Ramos (cell line): ENCODE results near the gene PBX3.
"Not testable (repeated sequence)": the region's sequence is repeated elsewhere in the genome, so short reads cannot be mapped to it uniquely, and the experiment has no call there.

Experiments used
- in situ Hi-C: fragments of 300-500 bp; cut with MboI; formaldehyde crosslinking; loops from one replicate; pipeline ENCODE4 v1.14.3; 2022; ENCODE audit warnings: low sequenced_read_pairs; ENCODE audit not compliant: unreplicated experiment

PBX3 gene

GRCh38 chr9:125820100-125820804 is 73.1 kb downstream of the PBX3 start:
- in situ Hi-C loops = no loop called here

GRCh38 chr9:125821078-125821477 is 73.9 kb downstream of the PBX3 start:
- in situ Hi-C loops = no loop called here

- in situ Hi-C loops = no loop called here
Observed at GRCh38 chr9:125822160-125822559, 75.0 kb downstream of the PBX3 start.

GRCh38 chr9:125822902-125823301 is 75.7 kb downstream of the PBX3 start:
- in situ Hi-C loops = no loop called here

- in situ Hi-C loops = not testable (repeated sequence)
Observed at GRCh38 chr9:125823874-125824406, 76.8 kb downstream of the PBX3 start.

GRCh38 chr9:125825762-125826161 is 78.6 kb downstream of the PBX3 start:
- in situ Hi-C loops = no loop called here

- in situ Hi-C loops = no loop called here
Observed at GRCh38 chr9:125826850-125827249, 79.7 kb downstream of the PBX3 start.

- in situ Hi-C loops = no loop called here
Observed at GRCh38 chr9:125829743-125830142, 82.6 kb downstream of the PBX3 start.

- in situ Hi-C loops = no loop called here
Observed at GRCh38 chr9:125831054-125831453, 83.9 kb downstream of the PBX3 start.

- in situ Hi-C loops = no loop called here
Observed at GRCh38 chr9:125831616-125832015, 84.4 kb downstream of the PBX3 start.

- in situ Hi-C loops = no loop called here
Observed at GRCh38 chr9:125835655-125836054, 88.5 kb downstream of the PBX3 start.

GRCh38 chr9:125839317-125839716 is 92.1 kb downstream of the PBX3 start:
- in situ Hi-C loops = no loop called here

GRCh38 chr9:125841444-125841843 is 94.3 kb downstream of the PBX3 start:
- in situ Hi-C loops = no loop called here

- in situ Hi-C loops = no loop called here
Observed at GRCh38 chr9:125842242-125842641, 95.1 kb downstream of the PBX3 start.

GRCh38 chr9:125843646-125844045 is 96.5 kb downstream of the PBX3 start:
- in situ Hi-C loops = no loop called here

- in situ Hi-C loops = no loop called here
Observed at GRCh38 chr9:125844611-125845010, 97.4 kb downstream of the PBX3 start.

GRCh38 chr9:125845271-125845808 is 98.2 kb downstream of the PBX3 start:
- in situ Hi-C loops = no loop called here

GRCh38 chr9:125847735-125848134 is 100.6 kb downstream of the PBX3 start:
- in situ Hi-C loops = no loop called here

GRCh38 chr9:125850106-125850632 is 103.0 kb downstream of the PBX3 start:
- in situ Hi-C loops = no loop called here

GRCh38 chr9:125850763-125851162 is 103.6 kb downstream of the PBX3 start:
- in situ Hi-C loops = no loop called here

- in situ Hi-C loops = no loop called here
Observed at GRCh38 chr9:125851979-125852378, 104.8 kb downstream of the PBX3 start.

- in situ Hi-C loops = no loop called here
Observed at GRCh38 chr9:125852386-125852785, 105.2 kb downstream of the PBX3 start.
